Peyer's patch (tissue), 4 donors: ENCODE results near the gene THOC1. TPM values are rescaled to one million over a fixed set of nuclear protein-coding genes. Genes with fewer than 3 reads are reported as not detected.

Experiments used
- DNase-seq, 3 donors: peaks; one replicate each; pipeline ENCODE4 v3.0.0-alpha.2; 2017 to 2019
- H3K27ac ChIP-seq, 4 donors: fragments of 200-600 bp; sonication (generic); one replicate each; pipeline ENCODE4 v1.5.1; 2016 to 2019
- H3K27me3 ChIP-seq, 2 donors: fragments of 200-600 bp; sonication (generic); one replicate each; pipeline ENCODE4 v1.5.1; 2019
- H3K36me3 ChIP-seq, 3 donors: fragments of 200-600 bp; sonication (generic); one replicate each; pipeline ENCODE4 v1.5.1; 2016 to 2019
- H3K4me1 ChIP-seq, 4 donors: fragments of 200-600 bp; sonication (generic); one replicate each; pipeline ENCODE4 v1.5.1; 2016 to 2019
- H3K4me3 ChIP-seq, 4 donors: fragments of 200-600 bp; sonication (generic); 1 replicate in 3 of 4; 2 replicates in 1 of 4; pipeline ENCODE4 v1.5.1; 2016 to 2019; ENCODE audit warnings: mild to moderate bottlenecking in 1 of 4
- H3K9me3 ChIP-seq, 4 donors: fragments of 200-600 bp; sonication (generic); one replicate each; pipeline ENCODE4 v1.5.1; 2016 to 2019; ENCODE audit warnings: mild to moderate bottlenecking in 1 of 4
- CTCF ChIP-seq, 6 experiments: fragments of 450-650 bp in 4 of 6; fragments of 200-600 bp in 2 of 6; sonication (generic) in 1 of 6; IDR thresholded peaks; one replicate each; pipeline ENCODE4 v1.5.1; 2017 to 2019; ENCODE audit warnings: antibody characterized with exemption in 6 of 6, mild to moderate bottlenecking in 3 of 6, moderate library complexity in 1 of 6
- POLR2A ChIP-seq, 2 donors: fragments of 450-650 bp; IDR thresholded peaks; one replicate each; pipeline ENCODE4 v1.5.1; 2017; ENCODE audit warnings: antibody characterized with exemption in 2 of 2, mild to moderate bottlenecking in 2 of 2, moderate library complexity in 2 of 2
- total RNA-seq, 4 donors: library from RNA; depleted of rRNA; stranded (reverse); fragments of >200 nt; gene quantifications; one replicate each; pipeline ENCODE4 v1.1.0, GENCODE V29; 2016

THOC1 gene
- total RNA-seq, 4 donors from 2014 or later: 43.3 to 125 (median 49.3) TPM

GRCh38 chr18:274313-274712 is 6.5 kb upstream of the THOC1 start:
- no peaks in the 10 kb centered on the region for H3K9me3 ChIP-seq
- DNase-seq: no peak
- TF ChIP-seq POLR2A (IDR thresholded peaks at IDR 0.05) (no peak), CTCF (IDR thresholded peaks at IDR 0.05) (no peak)
- H3K27me3 ChIP-seq: no peaks in the 10 kb centered on the region
- H3K4me3 ChIP-seq: no peak overlapping the region
- no peaks in the 10 kb centered on the region for H3K36me3 ChIP-seq
- no peak overlapping the region for H3K27ac ChIP-seq
- H3K4me1 ChIP-seq: peaks cover 0 to 3% (median 0%) of the 10 kb centered on the region in 4 donors

DNA sequence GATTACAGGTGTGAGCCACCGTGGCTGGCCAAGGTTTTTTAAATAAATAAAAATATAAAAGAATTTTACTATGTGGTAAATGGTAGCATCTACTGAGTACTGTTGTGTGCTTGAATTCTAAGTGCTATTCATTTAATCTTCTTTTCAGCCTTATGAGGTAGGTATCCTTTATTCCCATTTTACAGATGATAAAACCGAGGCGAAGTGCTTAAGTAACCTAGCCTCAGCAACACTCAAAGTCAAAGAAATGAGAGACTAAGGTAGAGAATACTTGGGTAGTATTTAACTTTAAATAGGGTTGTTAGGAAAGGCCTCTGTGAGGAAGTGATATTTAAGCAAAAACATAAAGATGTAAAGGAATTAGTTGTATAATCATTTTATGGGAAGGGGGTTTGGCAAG is 5.7 kb upstream of the THOC1 start:
- Histone ChIP-seq H3K27ac (no peak overlapping the region), H3K4me3 (no peak overlapping the region), H3K9me3 (no peaks in the 10 kb centered on the region), H3K27me3 (no peaks in the 10 kb centered on the region), H3K36me3 (no peaks in the 10 kb centered on the region), H3K4me1 (peaks cover 0 to 7% (median 0%) of the 10 kb centered on the region in 4 donors)
- no peak for DNase-seq
- TF ChIP-seq POLR2A (IDR thresholded peaks at IDR 0.05): no peak
- no peak for TF ChIP-seq CTCF (IDR thresholded peaks at IDR 0.05)

GRCh38 chr18:272650-273049 is 4.8 kb upstream of the THOC1 start:
- no peak overlapping the region for H3K27ac ChIP-seq
- no peaks in the 10 kb centered on the region for H3K27me3 ChIP-seq
- H3K36me3 ChIP-seq: no peaks in the 10 kb centered on the region
- TF ChIP-seq CTCF (IDR thresholded peaks at IDR 0.05) (no peak), POLR2A (IDR thresholded peaks at IDR 0.05) (no peak)
- H3K9me3 ChIP-seq: no peaks in the 10 kb centered on the region
- peaks cover 0 to 7% (median 0%) of the 10 kb centered on the region in 4 donors for H3K4me1 ChIP-seq
- DNase-seq: no peak
- H3K4me3 ChIP-seq: no peak overlapping the region

GRCh38 chr18:269480-270095 is 1.7 kb upstream of the THOC1 start:
- Histone ChIP-seq H3K4me1 (peaks cover 0 to 19% (median 0%) of the 10 kb centered on the region in 4 donors), H3K27ac (no peak overlapping the region), H3K36me3 (peaks cover 0 to 4% (median 0%) of the 10 kb centered on the region in 3 donors), H3K9me3 (no peaks in the 10 kb centered on the region), H3K27me3 (no peaks in the 10 kb centered on the region), H3K4me3 (peak overlapping the region in 1 of 4 donors; percentile 87)
- TF ChIP-seq CTCF (IDR thresholded peaks at IDR 0.05): no peak
- TF ChIP-seq POLR2A (IDR thresholded peaks at IDR 0.05): no peak
- DNase-seq: no peak

GRCh38 chr18:267380-267687 is 513 bp downstream of the THOC1 start:
- H3K4me3 ChIP-seq: peak overlapping the region; percentile 71 to 87 (median 74)
- H3K9me3 ChIP-seq: no peaks in the 10 kb centered on the region
- H3K36me3 ChIP-seq: peaks cover 0 to 24% (median 0%) of the 10 kb centered on the region in 3 donors
- H3K4me1 ChIP-seq: peaks cover 0 to 19% (median 0%) of the 10 kb centered on the region in 4 donors
- no peaks in the 10 kb centered on the region for H3K27me3 ChIP-seq
- no peak for DNase-seq
- TF ChIP-seq POLR2A (IDR thresholded peaks at IDR 0.05) (no peak), CTCF (IDR thresholded peaks at IDR 0.05) (no peak)
- H3K27ac ChIP-seq: peak overlapping the region; percentile 80 to 91 (median 85)
